Astrocyte of the spinal cord (primary cell): Measurements from ENCODE around the gene C1orf174.

ENCODE experiments used
- DNase-seq: peaks from one replicate; pipeline ENCODE4 v3.0.0; 2011; ENCODE audit warnings: low read depth, low spot score
- H3K4me3 ChIP-seq: 2 replicates; pipeline ENCODE4 v1.5.1; 2011; ENCODE audit warnings: low read depth, mild to moderate bottlenecking, low read length, moderate library complexity
- in situ Hi-C: cut with HindIII; loops from 2 replicates; pipeline ENCODE4 v1.10.0; 2017; ENCODE audit warnings: low sequenced_read_pairs
- TF ChIP-seq, protein P1 (sequence below): IDR thresholded peaks from 2 replicates; pipeline ENCODE4 v1.5.1; 2012; ENCODE audit warnings: low read depth, mild to moderate bottlenecking, low read length, inconsistent platforms

C1orf174 gene

DNA sequence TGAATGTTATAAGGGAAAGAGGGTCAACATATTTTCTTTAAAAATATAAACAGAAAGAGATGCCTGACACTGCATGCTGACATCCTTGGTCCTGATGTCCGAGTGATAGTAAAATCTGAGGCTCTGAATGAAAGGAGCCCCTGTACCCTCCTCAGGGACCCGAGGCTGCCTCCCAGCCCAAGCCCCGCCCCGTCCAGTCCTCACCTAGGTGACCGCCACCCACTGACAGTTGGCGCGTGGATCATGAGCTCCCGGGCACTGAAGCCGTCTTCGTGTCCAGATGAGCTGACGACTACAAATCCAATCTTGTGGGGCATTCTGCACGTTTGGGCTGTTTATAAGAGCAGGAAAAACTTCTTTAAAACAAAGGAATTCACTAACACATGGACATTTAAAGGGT, 48.0 kb downstream of the C1orf174 start:
- DNase-seq, result no peak
- TF ChIP-seq, protein P1, sequence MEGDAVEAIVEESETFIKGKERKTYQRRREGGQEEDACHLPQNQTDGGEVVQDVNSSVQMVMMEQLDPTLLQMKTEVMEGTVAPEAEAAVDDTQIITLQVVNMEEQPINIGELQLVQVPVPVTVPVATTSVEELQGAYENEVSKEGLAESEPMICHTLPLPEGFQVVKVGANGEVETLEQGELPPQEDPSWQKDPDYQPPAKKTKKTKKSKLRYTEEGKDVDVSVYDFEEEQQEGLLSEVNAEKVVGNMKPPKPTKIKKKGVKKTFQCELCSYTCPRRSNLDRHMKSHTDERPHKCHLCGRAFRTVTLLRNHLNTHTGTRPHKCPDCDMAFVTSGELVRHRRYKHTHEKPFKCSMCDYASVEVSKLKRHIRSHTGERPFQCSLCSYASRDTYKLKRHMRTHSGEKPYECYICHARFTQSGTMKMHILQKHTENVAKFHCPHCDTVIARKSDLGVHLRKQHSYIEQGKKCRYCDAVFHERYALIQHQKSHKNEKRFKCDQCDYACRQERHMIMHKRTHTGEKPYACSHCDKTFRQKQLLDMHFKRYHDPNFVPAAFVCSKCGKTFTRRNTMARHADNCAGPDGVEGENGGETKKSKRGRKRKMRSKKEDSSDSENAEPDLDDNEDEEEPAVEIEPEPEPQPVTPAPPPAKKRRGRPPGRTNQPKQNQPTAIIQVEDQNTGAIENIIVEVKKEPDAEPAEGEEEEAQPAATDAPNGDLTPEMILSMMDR, result no peak
- in situ Hi-C loops, result no loop called here
- no peak overlapping the region for H3K4me3 ChIP-seq

DNA sequence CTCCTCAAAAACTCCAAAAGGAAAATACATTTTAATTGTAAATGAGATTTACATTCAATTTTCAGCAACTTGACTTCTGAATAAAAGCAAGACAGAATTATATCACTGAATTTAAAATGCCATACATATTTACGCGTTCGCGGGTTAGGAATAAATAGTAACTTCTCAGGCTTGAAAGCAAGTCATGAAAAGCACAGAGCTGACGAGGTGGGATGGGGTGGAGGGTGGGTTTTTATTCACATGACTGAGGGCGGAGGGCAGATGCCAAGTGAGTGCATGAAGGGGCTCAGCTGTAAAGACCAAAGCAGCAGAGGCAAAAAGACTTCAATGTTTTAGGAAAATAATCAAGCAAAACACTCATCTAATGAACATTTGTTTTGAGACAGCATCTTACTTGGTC, 48.8 kb downstream of the C1orf174 start:
- no peak overlapping the region for H3K4me3 ChIP-seq
- DNase-seq, result no peak
- TF ChIP-seq, protein P1, result no peak
- in situ Hi-C loops, result no loop called here

DNA sequence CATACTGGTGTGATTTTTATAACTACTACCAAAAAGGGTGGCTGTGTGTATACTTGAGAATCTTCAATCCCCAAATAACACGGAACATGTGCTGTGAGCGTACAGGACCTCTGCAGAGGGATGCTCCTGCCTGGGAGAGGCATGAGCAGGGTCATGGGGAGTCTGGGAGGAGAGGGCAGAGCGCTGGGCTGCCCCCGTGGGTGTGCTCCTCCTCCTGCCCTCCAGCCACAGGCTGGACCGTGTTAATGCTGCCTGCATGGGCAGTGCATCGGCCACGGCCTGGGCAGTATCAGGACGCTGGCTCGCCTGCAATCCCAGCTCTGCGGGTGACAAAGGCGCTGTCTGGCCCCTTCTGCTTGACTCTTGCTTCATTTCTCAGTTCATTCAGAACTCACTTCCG, 49.2 kb downstream of the C1orf174 start:
- in situ Hi-C loops, result no loop called here
- TF ChIP-seq, protein P1, result no peak
- no peak overlapping the region for H3K4me3 ChIP-seq
- no peak for DNase-seq

DNA sequence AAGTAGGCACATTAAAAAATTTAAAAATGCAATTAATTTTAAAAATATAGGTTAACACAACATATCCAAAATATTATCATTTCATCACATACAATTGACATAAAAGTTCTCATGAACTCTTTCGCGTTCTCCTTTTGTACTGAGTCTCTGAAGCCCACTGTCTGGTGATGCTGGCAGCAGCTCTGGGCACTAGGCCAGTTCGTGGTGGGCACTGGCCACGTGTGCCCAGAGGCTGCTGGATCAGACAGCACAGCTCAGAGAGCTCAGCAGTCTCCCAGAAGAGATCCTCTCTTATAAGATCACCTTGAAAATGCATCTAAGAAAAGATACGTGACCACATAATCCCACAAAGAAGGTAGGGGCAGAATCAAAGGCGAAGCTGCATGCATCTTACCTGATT, 53.0 kb downstream of the C1orf174 start:
- in situ Hi-C loops, result no loop called here
- no peak overlapping the region for H3K4me3 ChIP-seq
- no peak for DNase-seq
- TF ChIP-seq, protein P1, result no peak

DNA sequence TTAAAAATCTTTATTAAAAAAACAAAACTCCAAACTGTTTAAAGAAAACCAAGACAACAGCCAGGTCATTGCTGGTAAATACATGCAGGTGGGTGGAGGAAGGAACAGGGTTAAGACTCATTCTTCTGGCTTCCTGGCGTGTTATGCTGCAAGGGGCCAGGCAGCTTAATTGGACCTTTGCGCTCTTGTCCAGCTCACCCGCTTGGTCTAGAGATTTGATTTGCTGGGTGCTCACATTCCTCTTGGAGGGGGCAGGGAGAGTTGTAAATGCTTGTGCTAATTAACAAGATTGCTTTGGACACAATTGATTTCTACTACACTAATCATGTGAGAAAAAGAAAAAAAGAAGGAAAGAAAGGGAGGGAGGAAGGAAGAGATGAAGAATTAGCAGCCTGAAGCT, 53.5 kb downstream of the C1orf174 start:
- TF ChIP-seq, protein P1, result no peak
- no peak overlapping the region for H3K4me3 ChIP-seq
- DNase-seq, result no peak
- in situ Hi-C loops, result no loop called here

DNA sequence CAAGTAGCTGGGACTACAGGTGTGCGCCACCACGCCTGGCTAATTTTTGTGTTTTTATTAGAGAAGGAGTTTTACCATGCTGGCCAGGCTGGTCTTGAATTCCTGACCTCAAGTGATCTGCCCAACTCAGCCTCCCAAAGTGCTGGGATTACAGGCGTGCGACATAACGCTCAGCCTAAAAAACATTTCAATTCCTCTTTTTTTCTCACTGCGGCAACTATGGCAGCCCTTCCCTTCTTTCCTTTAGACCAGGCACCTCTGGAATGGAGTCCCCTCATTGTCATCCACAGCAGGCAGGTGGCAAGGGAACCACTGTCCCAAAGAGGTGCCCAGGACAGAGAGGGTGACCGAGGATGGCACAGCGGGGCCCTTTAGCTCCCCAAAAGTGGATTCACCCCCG, 57.2 kb downstream of the C1orf174 start:
- no peak overlapping the region for H3K4me3 ChIP-seq
- TF ChIP-seq, protein P1, result no peak
- in situ Hi-C loops, result no loop called here
- DNase-seq, result no peak

DNA sequence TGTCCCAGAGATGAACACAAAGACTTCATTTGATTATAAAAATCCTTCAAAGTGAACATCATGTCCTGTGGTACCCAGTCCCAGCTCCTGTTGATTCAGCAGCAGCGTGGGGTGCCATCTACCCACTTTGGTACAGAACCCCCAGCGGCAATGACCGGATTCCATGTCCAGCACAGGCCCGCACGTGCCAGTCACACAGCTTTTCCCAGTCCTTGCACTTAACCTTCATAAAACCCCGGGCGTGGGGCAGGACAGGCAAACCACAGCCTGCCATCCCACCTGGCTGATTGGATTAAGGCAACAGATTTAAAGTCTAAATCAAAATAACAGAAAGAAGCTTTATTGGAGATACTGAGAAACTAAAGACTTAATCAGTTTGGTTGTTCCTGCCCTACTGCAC, 58.6 kb downstream of the C1orf174 start:
- H3K4me3 ChIP-seq, result no peak overlapping the region
- DNase-seq, result no peak
- in situ Hi-C loops, result no loop called here
- TF ChIP-seq, protein P1, result no peak
